ENCODE measurements around the gene GJA3.

DNA sequence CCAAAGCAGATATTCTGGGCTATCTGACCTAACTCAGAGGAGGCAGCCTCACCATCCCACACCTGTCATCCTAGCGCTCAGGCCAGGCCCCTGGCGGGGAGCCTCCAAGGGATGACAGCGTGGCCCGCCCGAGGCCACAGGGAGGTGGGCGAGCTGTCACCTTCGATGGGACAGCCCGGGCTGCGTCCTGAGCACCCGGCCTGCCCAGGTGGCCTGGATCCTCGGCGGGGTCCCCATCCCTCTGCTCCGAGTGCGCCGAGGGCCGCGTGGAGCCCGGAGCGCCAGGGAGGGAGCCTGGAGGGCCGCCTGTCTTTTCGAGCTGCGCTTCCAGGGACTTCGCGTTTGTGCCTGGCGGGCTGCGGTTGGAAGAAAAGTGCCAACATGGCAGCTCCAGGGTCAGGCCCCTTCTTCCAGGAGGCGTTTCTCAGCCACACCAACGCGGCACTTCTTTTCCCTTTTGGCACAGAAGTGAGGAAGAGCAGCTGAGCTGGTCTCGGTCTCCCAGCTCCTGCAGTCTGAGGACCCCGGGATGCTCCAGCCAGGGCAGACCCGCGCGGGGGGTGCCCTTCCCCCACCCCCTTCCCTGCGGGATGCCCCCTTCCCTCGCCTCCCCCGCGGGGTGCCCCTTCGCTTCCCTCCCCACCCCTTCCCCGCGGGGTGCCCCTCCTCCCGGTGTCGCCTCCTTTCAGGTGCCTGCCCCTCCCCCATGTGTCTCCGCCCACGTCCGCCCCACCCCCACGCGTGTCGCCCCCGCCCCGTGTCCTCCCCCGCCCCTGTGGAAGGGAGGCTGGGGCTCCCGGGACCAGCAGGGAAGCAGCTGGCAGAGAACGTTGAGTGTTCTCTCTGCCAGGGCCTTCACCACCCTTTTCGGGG, 42.3 kb downstream of the GJA3 start:
- TF ChIP-seq, protein P1, sequence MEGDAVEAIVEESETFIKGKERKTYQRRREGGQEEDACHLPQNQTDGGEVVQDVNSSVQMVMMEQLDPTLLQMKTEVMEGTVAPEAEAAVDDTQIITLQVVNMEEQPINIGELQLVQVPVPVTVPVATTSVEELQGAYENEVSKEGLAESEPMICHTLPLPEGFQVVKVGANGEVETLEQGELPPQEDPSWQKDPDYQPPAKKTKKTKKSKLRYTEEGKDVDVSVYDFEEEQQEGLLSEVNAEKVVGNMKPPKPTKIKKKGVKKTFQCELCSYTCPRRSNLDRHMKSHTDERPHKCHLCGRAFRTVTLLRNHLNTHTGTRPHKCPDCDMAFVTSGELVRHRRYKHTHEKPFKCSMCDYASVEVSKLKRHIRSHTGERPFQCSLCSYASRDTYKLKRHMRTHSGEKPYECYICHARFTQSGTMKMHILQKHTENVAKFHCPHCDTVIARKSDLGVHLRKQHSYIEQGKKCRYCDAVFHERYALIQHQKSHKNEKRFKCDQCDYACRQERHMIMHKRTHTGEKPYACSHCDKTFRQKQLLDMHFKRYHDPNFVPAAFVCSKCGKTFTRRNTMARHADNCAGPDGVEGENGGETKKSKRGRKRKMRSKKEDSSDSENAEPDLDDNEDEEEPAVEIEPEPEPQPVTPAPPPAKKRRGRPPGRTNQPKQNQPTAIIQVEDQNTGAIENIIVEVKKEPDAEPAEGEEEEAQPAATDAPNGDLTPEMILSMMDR (IDR thresholded peaks at IDR 0.05; ENCODE audit: low read length): peak; percentile 36; the same call in 1 of the 2 replicates
- no peak for TF ChIP-seq EZH2 (IDR thresholded peaks at IDR 0.05; ENCODE audit: borderline replicate concordance, low read length)

Data from OCI-LY1 (cell line).